Endodermal cell (in vitro differentiated cells): ENCODE measurements around the gene NDRG2. TPM values are rescaled to one million over a fixed set of nuclear protein-coding genes. Genes with fewer than 3 reads are reported as not detected.

Experiments used
- DNase-seq: peaks from one replicate; pipeline ENCODE4 v3.0.0-alpha.2; 2017
- H3K27ac ChIP-seq: 2 replicates; pipeline ENCODE4 v1.5.1; 2013; ENCODE audit warnings: mild to moderate bottlenecking, low read depth, low read length, moderate library complexity
- H3K27me3 ChIP-seq: 2 replicates; pipeline ENCODE4 v1.6.1; 2013; ENCODE audit warnings: mild to moderate bottlenecking, low read length, moderate library complexity; ENCODE audit not compliant: insufficient read depth, control insufficient read depth, poor library complexity, severe bottlenecking
- H3K36me3 ChIP-seq: 2 replicates; pipeline ENCODE4 v1.7.0; 2013; ENCODE audit warnings: mild to moderate bottlenecking, low read length, moderate library complexity; ENCODE audit not compliant: control insufficient read depth, insufficient read depth
- H3K4me1 ChIP-seq: one replicate; pipeline ENCODE4 v1.7.0; 2013; ENCODE audit warnings: low read length; ENCODE audit not compliant: control insufficient read depth, insufficient read depth
- H3K4me3 ChIP-seq: 2 replicates; pipeline ENCODE4 v1.5.1; 2013; ENCODE audit warnings: mild to moderate bottlenecking, low read length, moderate library complexity
- H3K9ac ChIP-seq: 2 replicates; pipeline ENCODE4 v1.6.1; 2013; ENCODE audit warnings: mild to moderate bottlenecking, low read length, moderate library complexity; ENCODE audit not compliant: poor library complexity, severe bottlenecking; ENCODE audit errors: extremely low read depth
- H3K9me3 ChIP-seq: 2 replicates; pipeline ENCODE4 v1.6.1; 2013; ENCODE audit warnings: mild to moderate bottlenecking, low read length, moderate library complexity; ENCODE audit not compliant: control insufficient read depth
- H3K27ac Mint-ChIP-seq: 2 replicates; pipeline ENCODE4 v1.8.0; 2020; ENCODE audit warnings: mixed read lengths
- H3K27me3 Mint-ChIP-seq: 2 replicates; pipeline ENCODE4 v1.8.0; 2021; ENCODE audit warnings: mild to moderate bottlenecking, mixed read lengths; ENCODE audit not compliant: insufficient read depth
- H3K36me3 Mint-ChIP-seq: 2 replicates; pipeline ENCODE4 v1.8.0; 2020; ENCODE audit warnings: low read depth, mixed read lengths
- H3K4me1 Mint-ChIP-seq: 2 replicates; pipeline ENCODE4 v1.8.0; 2020; ENCODE audit warnings: mixed read lengths
- H3K4me3 Mint-ChIP-seq: 2 replicates; pipeline ENCODE4 v1.8.0; 2020; ENCODE audit warnings: mild to moderate bottlenecking, moderate library complexity, mixed read lengths
- H3K9me3 Mint-ChIP-seq: 2 replicates; pipeline ENCODE4 v1.8.0; 2020; ENCODE audit warnings: mild to moderate bottlenecking, mixed read lengths
- CTCF ChIP-seq: fragments of 200-600 bp; sonication (generic); conservative IDR thresholded peaks from 2 replicates; pipeline ENCODE4 v1.5.0; 2021; ENCODE audit warnings: antibody characterized with exemption, mild to moderate bottlenecking
- WGBS, 2 experiments: methylation state at CpG; one replicate each; pipeline versions ENCODE4 v1.1.5 to v1.1.7; 2013; ENCODE audit warnings: missing lambda C conversion rate in 2 of 2, mixed read lengths in 1 of 2; ENCODE audit not compliant: insufficient coverage in 1 of 2, insufficient read length in 1 of 2; 5-methylcytosine and 5-hydroxymethylcytosine counted together
- total RNA-seq, 2 donors: library from RNA; stranded (reverse); fragmentation: NEBNext Ultra II Directional in 1 of 2; extraction: Animal tissue kit (Norgen Biotek cat#: 25700) in 1 of 2; gene quantifications; 2 replicates in 1 of 2; 3 replicates in 1 of 2; pipeline ENCODE4 v1.2.1, GENCODE V29; 2021

NDRG2 gene
- total RNA-seq, 2 donors from 2014 or later = 46.3 to 52.8 TPM

GRCh38 chr14:21072781-21073339 lies 48.0 kb upstream of the NDRG2 start:
- peak overlapping the region; percentile 86 for H3K4me3 Mint-ChIP-seq
- no peak overlapping the region for H3K4me3 ChIP-seq
- peaks cover 16% of the 10 kb centered on the region for H3K4me1 Mint-ChIP-seq
- H3K4me1 ChIP-seq = peaks cover 4% of the 10 kb centered on the region
- 95 to 97% methylated on average over 5 to 9 of the region's 9 CpGs for whole genome bisulfite sequencing, 2 experiments
- TF ChIP-seq CTCF = no peak
- H3K27me3 Mint-ChIP-seq = peaks cover 2% of the 10 kb centered on the region
- no peak for DNase-seq
- peak overlapping the region; percentile 44 for H3K27ac Mint-ChIP-seq
- H3K27ac ChIP-seq = no peak overlapping the region
- H3K27me3 ChIP-seq = no peaks in the 10 kb centered on the region
- H3K36me3 ChIP-seq = peaks cover 49% of the 10 kb centered on the region
- H3K36me3 Mint-ChIP-seq = peaks cover 42% of the 10 kb centered on the region
- no peak overlapping the region for H3K9ac ChIP-seq
- no peaks in the 10 kb centered on the region for H3K9me3 ChIP-seq
- H3K9me3 Mint-ChIP-seq = no peaks in the 10 kb centered on the region

GRCh38 chr14:21072031-21072473 lies 47.2 kb upstream of the NDRG2 start:
- H3K4me3 ChIP-seq = peak overlapping the region; percentile 93
- peaks cover 16% of the 10 kb centered on the region for H3K4me1 Mint-ChIP-seq
- peaks cover 5% of the 10 kb centered on the region for H3K27me3 Mint-ChIP-seq
- H3K9ac ChIP-seq = peak overlapping the region; percentile 70
- peaks cover 42% of the 10 kb centered on the region for H3K36me3 ChIP-seq
- peak overlapping the region; percentile 86 for H3K4me3 Mint-ChIP-seq
- H3K9me3 ChIP-seq = no peaks in the 10 kb centered on the region
- no peaks in the 10 kb centered on the region for H3K9me3 Mint-ChIP-seq
- WGBS, 2 experiments = 27 to 40% methylated on average over 3 to 4 of the region's 4 CpGs
- peak; percentile 40 for TF ChIP-seq CTCF
- peak overlapping the region; percentile 95 for H3K27ac Mint-ChIP-seq
- H3K4me1 ChIP-seq = peaks cover 4% of the 10 kb centered on the region
- peaks cover 34% of the 10 kb centered on the region for H3K36me3 Mint-ChIP-seq
- no peak for DNase-seq
- H3K27ac ChIP-seq = peak overlapping the region; percentile 94
- no peaks in the 10 kb centered on the region for H3K27me3 ChIP-seq

GRCh38 chr14:21071225-21072030 lies 46.6 kb upstream of the NDRG2 start:
- peak overlapping the region; percentile 94 for H3K27ac ChIP-seq
- H3K9me3 Mint-ChIP-seq = no peaks in the 10 kb centered on the region
- peaks cover 16% of the 10 kb centered on the region for H3K4me1 Mint-ChIP-seq
- peak overlapping the region; percentile 70 for H3K9ac ChIP-seq
- H3K27me3 ChIP-seq = no peaks in the 10 kb centered on the region
- peak; percentile 96 for DNase-seq
- peaks cover 4% of the 10 kb centered on the region for H3K4me1 ChIP-seq
- H3K27ac Mint-ChIP-seq = peak overlapping the region; percentile 95
- peaks cover 32% of the 10 kb centered on the region for H3K36me3 Mint-ChIP-seq
- peaks cover 8% of the 10 kb centered on the region for H3K27me3 Mint-ChIP-seq
- no peaks in the 10 kb centered on the region for H3K9me3 ChIP-seq
- peak; percentile 31 for TF ChIP-seq CTCF
- H3K36me3 ChIP-seq = peaks cover 38% of the 10 kb centered on the region
- peak overlapping the region; percentile 86 for H3K4me3 Mint-ChIP-seq
- H3K4me3 ChIP-seq = peak overlapping the region; percentile 93
- 2% methylated on average over 19 to 37 of the region's 37 CpGs for WGBS, 2 experiments
